GM23338 (cell line): ENCODE measurements around the gene HCN2. TPM values are rescaled to one million over a fixed set of nuclear protein-coding genes. Genes with fewer than 3 reads are reported as not detected.

Experiments used
- ATAC-seq: fragments of 200-7000 bp; cut with Tn5 transposase; 3 replicates; pipeline ENCODE4 v1.9.1; 2020
- DNase-seq: peaks from one replicate; pipeline ENCODE4 v3.0.0-alpha.2; 2015; ENCODE audit warnings: low spot score
- H2AFZ ChIP-seq: fragments of 200-600 bp; sonication (generic); 2 replicates; pipeline ENCODE4 v1.8.0; 2016; ENCODE audit warnings: antibody characterized with exemption, mild to moderate bottlenecking, moderate library complexity
- H3F3A ChIP-seq: fragments of 200-600 bp; sonication (generic); replicated peaks from 2 replicates; pipeline ENCODE4 v1.8.0; 2017; ENCODE audit warnings: antibody characterized with exemption, mixed run types, low read depth
- H3K27ac ChIP-seq: fragments of 200-600 bp; sonication (generic); 2 replicates; pipeline ENCODE4 v1.6.1; 2016; ENCODE audit warnings: low read depth
- H3K27me3 ChIP-seq: fragments of 200-600 bp; sonication (generic); 2 replicates; pipeline ENCODE4 v1.8.0; 2016; ENCODE audit warnings: mild to moderate bottlenecking, mixed run types, moderate library complexity; ENCODE audit not compliant: insufficient read depth
- H3K36me3 ChIP-seq: fragments of 200-600 bp; sonication (generic); 2 replicates; pipeline ENCODE4 v1.8.0; 2016; ENCODE audit warnings: mild to moderate bottlenecking; ENCODE audit not compliant: insufficient read depth
- H3K4me1 ChIP-seq: fragments of 200-600 bp; sonication (generic); 2 replicates; pipeline ENCODE4 v1.8.0; 2016; ENCODE audit warnings: mild to moderate bottlenecking, moderate library complexity; ENCODE audit not compliant: insufficient read depth
- H3K4me2 ChIP-seq: fragments of 200-600 bp; sonication (generic); 2 replicates; pipeline ENCODE4 v1.7.1; 2017; ENCODE audit warnings: mixed run types
- H3K4me3 ChIP-seq: fragments of 200-600 bp; sonication (generic); 2 replicates; pipeline ENCODE4 v1.6.1; 2016; ENCODE audit warnings: mixed run types
- H3K79me2 ChIP-seq: fragments of 200-600 bp; sonication (generic); replicated peaks from 2 replicates; pipeline ENCODE4 v1.8.0; 2017; ENCODE audit warnings: mild to moderate bottlenecking; ENCODE audit not compliant: insufficient read depth
- H3K9me2 ChIP-seq: fragments of 200-600 bp; sonication (generic); 2 replicates; pipeline ENCODE4 v1.8.0; 2017; ENCODE audit not compliant: insufficient read depth
- H4K20me1 ChIP-seq: fragments of 200-600 bp; sonication (generic); replicated peaks from 2 replicates; pipeline ENCODE4 v1.8.0; 2017; ENCODE audit warnings: mild to moderate bottlenecking; ENCODE audit not compliant: insufficient read depth
- H3K27ac Mint-ChIP-seq: 2 replicates; pipeline ENCODE4 v1.8.0; 2020; ENCODE audit warnings: inconsistent platforms, mild to moderate bottlenecking, moderate library complexity, mixed read lengths
- H3K27me3 Mint-ChIP-seq: 3 replicates; pipeline ENCODE4 v1.8.0; 2022; ENCODE audit warnings: low read depth, mild to moderate bottlenecking, moderate library complexity, mixed read lengths, inconsistent platforms; ENCODE audit not compliant: insufficient read depth, poor library complexity
- H3K36me3 Mint-ChIP-seq: 3 replicates; pipeline ENCODE4 v1.8.0; 2021; ENCODE audit warnings: low read depth, mild to moderate bottlenecking, inconsistent platforms, moderate library complexity, mixed read lengths
- H3K4me1 Mint-ChIP-seq: 3 replicates; pipeline ENCODE4 v1.8.0; 2020; ENCODE audit warnings: mild to moderate bottlenecking, inconsistent platforms, mixed read lengths
- H3K4me3 Mint-ChIP-seq: 3 replicates; pipeline ENCODE4 v1.8.0; 2021; ENCODE audit warnings: moderate library complexity, mild to moderate bottlenecking, inconsistent platforms, mixed read lengths
- H3K9me3 Mint-ChIP-seq: 3 replicates; pipeline ENCODE4 v1.8.0; 2020; ENCODE audit warnings: moderate library complexity, mild to moderate bottlenecking, inconsistent platforms, mixed read lengths
- CREB1 ChIP-seq: fragments of 250-450 bp; sonication (Bioruptor Pico); IDR thresholded peaks from 2 replicates; pipeline ENCODE4 v1.5.0; 2020; ENCODE audit warnings: low read depth, mild to moderate bottlenecking, moderate library complexity
- EZH2phosphoT487 ChIP-seq: fragments of 200-600 bp; sonication (generic); IDR thresholded peaks from one replicate; pipeline ENCODE4 v1.8.1; 2018; ENCODE audit warnings: antibody characterized with exemption; ENCODE audit not compliant: unreplicated experiment
- JUNB ChIP-seq: IDR thresholded peaks from one replicate; pipeline ENCODE4 v1.6.1; 2016; ENCODE audit warnings: antibody characterized with exemption; ENCODE audit not compliant: unreplicated experiment
- POLR2AphosphoS5 ChIP-seq: IDR thresholded peaks from 2 replicates; pipeline ENCODE4 v1.6.1; 2016; ENCODE audit warnings: antibody characterized with exemption, low read depth
- REST ChIP-seq: IDR thresholded peaks from one replicate; pipeline ENCODE4 v1.6.1; 2018; ENCODE audit warnings: antibody characterized with exemption; ENCODE audit not compliant: unreplicated experiment
- STAT1 ChIP-seq: IDR thresholded peaks from one replicate; pipeline ENCODE4 v1.6.1; 2016; ENCODE audit warnings: antibody characterized with exemption; ENCODE audit not compliant: unreplicated experiment
- ZNF114 ChIP-seq: fragments of 250-450 bp; sonication (Bioruptor Pico); IDR thresholded peaks from 2 replicates; pipeline ENCODE4 v1.5.0; 2020; ENCODE audit warnings: mild to moderate bottlenecking, moderate library complexity
- ZNF331 ChIP-seq: fragments of 250-450 bp; sonication (Bioruptor Pico); IDR thresholded peaks from 2 replicates; pipeline ENCODE4 v1.5.0; 2020; ENCODE audit warnings: low read depth, mild to moderate bottlenecking, moderate library complexity
- ZNF462 ChIP-seq: fragments of 250-450 bp; sonication (Bioruptor Pico); IDR thresholded peaks from 2 replicates; pipeline ENCODE4 v1.5.0; 2020; ENCODE audit warnings: mild to moderate bottlenecking, moderate library complexity
- polyA plus RNA-seq: library from polyadenylated mRNA; unstranded; fragments of >200 nt; fragmentation: Nextera tagmentation; extraction: Ambion mirVana; gene quantifications from 2 replicates; pipeline ENCODE4 v1.2.1, GENCODE V29; 2016
- total RNA-seq: library from RNA; depleted of rRNA; stranded (reverse); fragments of >200 nt; shearing (Covaris generic); gene quantifications from 2 replicates; pipeline ENCODE4 v1.2.3, GENCODE V29; 2014

HCN2 gene
- total and polyA plus RNA-seq, 2 experiments from 2014 or later = 0.06 to 2.9 TPM

- ATAC-seq = no peak
- Histone ChIP-seq H2AFZ (no peak overlapping the region), H4K20me1 (no peaks in the 10 kb centered on the region), H3K36me3 (no peaks in the 10 kb centered on the region), H3K27me3 (no peaks in the 10 kb centered on the region), H3K4me1 (no peaks in the 10 kb centered on the region), H3K9me2 (no peaks in the 10 kb centered on the region), H3K27ac (no peak overlapping the region), H3K79me2 (no peaks in the 10 kb centered on the region), H3K4me2 (no peak overlapping the region), H3K4me3 (no peak overlapping the region), H3F3A (no peaks in the 10 kb centered on the region)
- no peak for TF ChIP-seq CREB1 (CRISPR knock-in tag)
- TF ChIP-seq ZNF331 (CRISPR knock-in tag) = no peak
- no peak for TF ChIP-seq ZNF114 (CRISPR knock-in tag)
- no peak for TF ChIP-seq REST
- TF ChIP-seq STAT1 = no peak
- TF ChIP-seq ZNF462 (CRISPR knock-in tag) = no peak
- TF ChIP-seq EZH2phosphoT487 = no peak
- no peak for TF ChIP-seq JUNB
- no peak for TF ChIP-seq POLR2AphosphoS5
- DNase-seq = no peak
- Mint-ChIP-seq H3K27ac (no peak overlapping the region), H3K4me1 (peaks cover 3% of the 10 kb centered on the region; the same call in 1 of the 3 replicates), H3K27me3 (peaks cover 11% of the 10 kb centered on the region), H3K4me3 (no peak overlapping the region), H3K36me3 (no peaks in the 10 kb centered on the region), H3K9me3 (no peaks in the 10 kb centered on the region)
Observed at GRCh38 chr19:555474-555808, 34.2 kb upstream of the HCN2 start.
